ENCODE results near the gene SIRT2.
A peak's percentile ranks its signal among the peaks of the same experiment; 100 is the strongest.
"Not testable (repeated sequence)": the region's sequence is repeated elsewhere in the genome, so short reads cannot be mapped to it uniquely, and the experiment has no call there.

SIRT2 gene

GRCh38 chr19:38862321-38863059 lies 36.9 kb downstream of the SIRT2 start:
- peak; percentile 88 for DNase-seq

GRCh38 chr19:38861368-38861767 lies 38.0 kb downstream of the SIRT2 start:
- DNase-seq: no peak

- not testable (repeated sequence) for DNase-seq
These were observed 39.7 kb downstream of the SIRT2 start for GRCh38 chr19:38859631-38860204.

GRCh38 chr19:38856813-38857212 lies 42.6 kb downstream of the SIRT2 start:
- no peak for DNase-seq

GRCh38 chr19:38855751-38856150 lies 43.7 kb downstream of the SIRT2 start:
- DNase-seq: not testable (repeated sequence)

GRCh38 chr19:38854961-38855360 lies 44.5 kb downstream of the SIRT2 start:
- DNase-seq: not testable (repeated sequence)

- no peak for DNase-seq
These were observed 46.2 kb downstream of the SIRT2 start for GRCh38 chr19:38853214-38853613.

- no peak for DNase-seq
These were observed 47.0 kb downstream of the SIRT2 start for GRCh38 chr19:38852231-38853044.

GRCh38 chr19:38851622-38852230 lies 47.7 kb downstream of the SIRT2 start:
- peak; percentile 94 for DNase-seq

GRCh38 chr19:38850976-38851621 lies 48.3 kb downstream of the SIRT2 start:
- no peak for DNase-seq

GRCh38 chr19:38850436-38850975 lies 48.9 kb downstream of the SIRT2 start:
- DNase-seq: no peak

- peak; percentile 100 for DNase-seq
These were observed 49.5 kb downstream of the SIRT2 start, which contains the start of gene HNRNPL for GRCh38 chr19:38849860-38850435. Gene HNRNPL (minus strand): TSS chr19:38849986. CDS start chr19:38849966, 20 bp downstream.

GRCh38 chr19:38849147-38849859 lies 50.1 kb downstream of the SIRT2 start:
- peak; percentile 92 for DNase-seq

- no peak for DNase-seq
These were observed 50.9 kb downstream of the SIRT2 start for GRCh38 chr19:38848299-38849146.

- DNase-seq: no peak
These were observed 53.3 kb downstream of the SIRT2 start for GRCh38 chr19:38846097-38846496.

- DNase-seq: no peak
These were observed 53.9 kb downstream of the SIRT2 start for GRCh38 chr19:38845374-38846024.

- DNase-seq: no peak
These were observed 55.2 kb downstream of the SIRT2 start for GRCh38 chr19:38844093-38844686.

- no peak for DNase-seq
These were observed 56.2 kb downstream of the SIRT2 start for GRCh38 chr19:38843175-38843758.
